SJCRH30 (cell line): ENCODE results near the gene PSME2. TPM values are rescaled to one million over a fixed set of nuclear protein-coding genes. Genes with fewer than 3 reads are reported as not detected.

ENCODE experiments used
- DNase-seq, 2 experiments: peaks; one replicate each; pipeline ENCODE4 v3.0.0-alpha.2; 2015 to 2020
- H3K27ac ChIP-seq: fragments of 250-450 bp; sonication (Bioruptor Pico); 2 replicates; pipeline ENCODE4 v1.5.1; 2020; ENCODE audit warnings: mild to moderate bottlenecking, moderate library complexity
- H3K27me3 ChIP-seq: fragments of 250-450 bp; sonication (Bioruptor Pico); 2 replicates; pipeline ENCODE4 v1.5.1; 2020; ENCODE audit warnings: mild to moderate bottlenecking, moderate library complexity
- H3K36me3 ChIP-seq: fragments of 250-450 bp; sonication (Bioruptor Pico); 2 replicates; pipeline ENCODE4 v1.5.1; 2020; ENCODE audit warnings: mild to moderate bottlenecking, moderate library complexity
- H3K4me1 ChIP-seq: fragments of 250-450 bp; sonication (Bioruptor Pico); 2 replicates; pipeline ENCODE4 v1.5.1; 2020; ENCODE audit warnings: mild to moderate bottlenecking, moderate library complexity
- H3K4me3 ChIP-seq: fragments of 250-450 bp; sonication (Bioruptor Pico); 2 replicates; pipeline ENCODE4 v1.5.1; 2020; ENCODE audit warnings: mild to moderate bottlenecking, moderate library complexity
- H3K9me3 ChIP-seq: fragments of 250-450 bp; sonication (Bioruptor Pico); replicated peaks from 2 replicates; pipeline ENCODE4 v1.5.1; 2020; ENCODE audit warnings: mild to moderate bottlenecking, moderate library complexity
- total RNA-seq: library from RNA; depleted of rRNA; stranded (reverse); fragments of >200 nt; shearing (Covaris generic); gene quantifications from 2 replicates; pipeline ENCODE4 v1.2.3, GENCODE V29; 2014; rRNA removed

PSME2 gene
- total RNA-seq, 1 experiment from 2014 or later: 237 TPM

DNA sequence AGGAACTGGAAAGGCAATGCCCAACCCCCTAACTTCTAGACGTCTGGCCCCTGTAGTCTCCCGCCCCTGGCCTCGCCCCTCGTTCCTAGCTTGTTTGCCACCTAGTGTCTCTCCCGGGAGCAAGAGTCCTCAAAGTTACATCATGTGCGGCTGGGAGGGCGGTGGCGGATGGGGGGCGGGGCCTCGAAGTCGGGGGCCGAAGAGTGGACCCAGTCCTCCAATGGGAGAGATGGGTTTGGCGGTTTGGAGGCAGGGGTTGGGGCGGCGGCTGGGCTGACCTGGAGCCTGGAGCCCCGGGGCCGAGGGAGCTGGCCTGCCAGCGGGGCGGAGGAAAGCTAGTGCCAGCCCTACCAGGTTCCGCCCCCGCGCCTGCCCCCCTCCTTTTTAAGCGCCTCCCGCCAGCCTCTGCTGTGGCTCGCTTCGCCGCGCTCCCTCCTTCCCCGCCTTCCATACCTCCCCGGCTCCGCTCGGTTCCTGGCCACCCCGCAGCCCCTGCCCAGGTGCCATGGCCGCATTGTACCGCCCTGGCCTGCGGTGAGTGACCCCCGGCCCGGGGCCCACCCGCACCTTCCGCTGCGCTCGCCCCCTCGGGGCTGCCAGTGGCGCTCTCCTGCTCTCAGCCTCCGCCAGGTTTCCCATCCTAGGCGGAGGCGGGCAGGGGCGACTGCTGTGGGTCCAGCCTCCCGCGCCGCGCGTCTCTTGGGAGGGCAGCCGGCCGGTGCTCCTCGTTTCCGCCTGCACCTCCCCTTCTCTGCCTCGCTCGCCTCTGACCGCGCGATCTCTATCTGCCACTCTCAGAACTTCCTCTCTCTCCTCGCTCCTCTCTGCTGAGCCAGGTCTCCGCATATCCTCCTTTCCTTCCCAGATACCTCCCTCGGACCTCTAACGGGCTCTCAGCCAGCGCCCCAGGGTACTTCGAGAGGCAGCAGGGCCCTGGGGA, 52.2 kb downstream of the PSME2 start, which contains the start of gene PCK2:
Gene PCK2 (plus strand): TSS at position 411 of the 940 bp plus-strand sequence. CDS start 95 bp downstream, at position 506.
- peaks cover 10% of the 10 kb centered on the region for H3K4me1 ChIP-seq
- peak within 1 kb of the TSS; percentile 67 for H3K27ac ChIP-seq
- no peaks in the 10 kb centered on the region; the same call in 1 of the 2 replicates for H3K36me3 ChIP-seq
- no peaks in the 10 kb centered on the region for H3K9me3 ChIP-seq
- peak within 1 kb of the TSS; percentile 85 for H3K4me3 ChIP-seq
- DNase-seq: peak; percentile 96
- no peaks in the 10 kb centered on the region for H3K27me3 ChIP-seq

Other genes starting within 250 kb of the PSME2 start
- 18.3 and 18.6 TPM in 2 replicates for gene DHRS4, start 192.8 kb downstream of the PSME2 start, total RNA-seq
- gene DHRS4L2, start 157.7 kb downstream of the PSME2 start, total RNA-seq: 11.1 and 11.7 TPM in 2 replicates
- 0.20 and 0.40 TPM in 2 replicates for gene CARMIL3, start 94.6 kb downstream of the PSME2 start, total RNA-seq
- not detected in 2 replicates for gene CPNE6, start 75.0 kb downstream of the PSME2 start, total RNA-seq
- 14.9 and 16.2 TPM in 2 replicates for gene PCK2, start 52.3 kb downstream of the PSME2 start, total RNA-seq
- 75.2 and 82.0 TPM in 2 replicates for gene DCAF11, start 31.8 kb downstream of the PSME2 start, total RNA-seq
- gene NRL, start 31.7 kb downstream of the PSME2 start, total RNA-seq: 3.5 and 4.4 TPM in 2 replicates
- gene FITM1, start 16.0 kb downstream of the PSME2 start, total RNA-seq: 137 and 161 TPM in 2 replicates
- 118 and 120 TPM in 2 replicates for gene PSME1, start 10.4 kb downstream of the PSME2 start, total RNA-seq
- gene EMC9, start 5.0 kb downstream of the PSME2 start, total RNA-seq: 45.6 and 52.7 TPM in 2 replicates
- 43.0 and 58.8 TPM in 2 replicates for gene RNF31, start 888 bp upstream of the PSME2 start, total RNA-seq
- 11.1 and 15.9 TPM in 2 replicates for gene IRF9, start 14.7 kb upstream of the PSME2 start, total RNA-seq
- 1.1 and 2.5 TPM in 2 replicates for gene REC8, start 25.5 kb upstream of the PSME2 start, total RNA-seq
- gene IPO4, start 42.2 kb upstream of the PSME2 start, total RNA-seq: 56.0 and 60.0 TPM in 2 replicates
- gene TM9SF1, start 48.8 kb upstream of the PSME2 start, total RNA-seq: 32.6 and 35.7 TPM in 2 replicates
- 0.13 and 0.18 TPM in 2 replicates for gene TSSK4, start 59.1 kb upstream of the PSME2 start, total RNA-seq
- gene CHMP4A, start 66.9 kb upstream of the PSME2 start, total RNA-seq: 21.5 and 29.1 TPM in 2 replicates
- 16.9 and 27.7 TPM in 2 replicates for gene MDP1, start 69.5 kb upstream of the PSME2 start, total RNA-seq
- gene NEDD8, start 85.8 kb upstream of the PSME2 start, total RNA-seq: 296 and 300 TPM in 2 replicates
- gene GMPR2, start 86.3 kb upstream of the PSME2 start, total RNA-seq: 45.8 and 54.1 TPM in 2 replicates
- 22.8 and 24.5 TPM in 2 replicates for gene TINF2, start 96.0 kb upstream of the PSME2 start, total RNA-seq
- gene TGM1, start 116.6 kb upstream of the PSME2 start, total RNA-seq: 0.05 and 0.20 TPM in 2 replicates
- gene RABGGTA, start 125.0 kb upstream of the PSME2 start, total RNA-seq: 10.5 and 11.6 TPM in 2 replicates
- 9.5 and 9.6 TPM in 2 replicates for gene DHRS1, start 153.2 kb upstream of the PSME2 start, total RNA-seq
- gene NOP9, start 153.2 kb upstream of the PSME2 start, total RNA-seq: 30.1 and 33.0 TPM in 2 replicates
- gene CIDEB, start 161.4 kb upstream of the PSME2 start, total RNA-seq: 0.08 and 0.20 TPM in 2 replicates
- 4.4 and 5.3 TPM in 2 replicates for gene LTB4R2, start 163.5 kb upstream of the PSME2 start, total RNA-seq
- gene LTB4R, start 164.9 kb upstream of the PSME2 start, total RNA-seq: 2.0 and 3.8 TPM in 2 replicates
- 0.03 TPM in 1 of 2 replicates, not detected in the other for gene ADCY4, start 188.5 kb upstream of the PSME2 start, total RNA-seq
- gene RIPK3, start 193.4 kb upstream of the PSME2 start, total RNA-seq: not detected in 2 replicates
- gene NFATC4, start 221.6 kb upstream of the PSME2 start, total RNA-seq: 33.3 and 39.3 TPM in 2 replicates